Mesenchymal stem cell (in vitro differentiated cells and primary cell): ENCODE data around the gene ATXN7L1.

Experiments
- DNase-seq: peaks from one replicate; pipeline ENCODE4 v3.0.0-alpha.2; 2013
- H2AFZ ChIP-seq: one replicate; pipeline ENCODE4 v1.6.1; 2013; ENCODE audit warnings: low read depth, mild to moderate bottlenecking, control low read depth, inconsistent platforms, low read length, moderate library complexity
- H2AK5ac ChIP-seq: 2 replicates; pipeline ENCODE4 v1.6.1; 2013; ENCODE audit warnings: low read length, moderate library complexity, mild to moderate bottlenecking, inconsistent platforms; ENCODE audit not compliant: severe bottlenecking
- H2BK120ac ChIP-seq: one replicate; pipeline ENCODE4 v1.6.1; 2013; ENCODE audit warnings: low read depth, mild to moderate bottlenecking, inconsistent platforms, low read length, moderate library complexity
- H2BK12ac ChIP-seq, 2 experiments: one replicate each; pipeline ENCODE4 v1.6.1; 2013; ENCODE audit warnings: inconsistent platforms in 2 of 2, low read length in 2 of 2, mild to moderate bottlenecking in 2 of 2, moderate library complexity in 2 of 2, control low read depth in 1 of 2
- H2BK15ac ChIP-seq: one replicate; pipeline ENCODE4 v1.6.1; 2013; ENCODE audit warnings: mild to moderate bottlenecking, low read depth, inconsistent platforms; ENCODE audit not compliant: poor library complexity, severe bottlenecking
- H2BK5ac ChIP-seq: 2 replicates; pipeline ENCODE4 v1.6.1; 2013; ENCODE audit warnings: low read depth, mild to moderate bottlenecking, low read length, control low read depth, inconsistent platforms; ENCODE audit not compliant: poor library complexity, severe bottlenecking
- H3K14ac ChIP-seq, 2 experiments: one replicate each; pipeline ENCODE4 v1.6.1; 2013; ENCODE audit warnings: inconsistent platforms in 2 of 2, low read length in 2 of 2, control low read depth in 1 of 2, mild to moderate bottlenecking in 1 of 2, moderate library complexity in 1 of 2
- H3K18ac ChIP-seq, 2 experiments: one replicate each; pipeline ENCODE4 v1.6.1; 2013; ENCODE audit warnings: inconsistent platforms in 2 of 2, low read length in 2 of 2, control low read depth in 1 of 2, low read depth in 1 of 2, mild to moderate bottlenecking in 1 of 2
- H3K23ac ChIP-seq, 2 experiments: one replicate each; pipeline ENCODE4 v1.6.1; 2013; ENCODE audit warnings: inconsistent platforms in 2 of 2, low read length in 2 of 2, mild to moderate bottlenecking in 2 of 2, moderate library complexity in 2 of 2, control low read depth in 1 of 2
- H3K27ac ChIP-seq: 2 replicates; pipeline ENCODE4 v1.5.1; 2013; ENCODE audit warnings: mild to moderate bottlenecking, moderate library complexity, low read length, control low read depth, inconsistent platforms; ENCODE audit not compliant: poor library complexity, severe bottlenecking
- H3K27me3 ChIP-seq, 2 experiments: 2 replicates each; pipeline versions ENCODE4 v1.6.1 to v1.7.0; 2013; ENCODE audit warnings: low read length in 2 of 2, mild to moderate bottlenecking in 2 of 2, moderate library complexity in 2 of 2, control low read depth in 1 of 2, inconsistent platforms in 1 of 2; ENCODE audit not compliant: control insufficient read depth in 1 of 2, insufficient read depth in 1 of 2
- H3K36me3 ChIP-seq, 2 experiments: 2 replicates each; pipeline versions ENCODE4 v1.6.1 to v1.7.0; 2013; ENCODE audit warnings: low read length in 2 of 2, control low read depth in 1 of 2, inconsistent platforms in 1 of 2, low read depth in 1 of 2, mild to moderate bottlenecking in 1 of 2; ENCODE audit not compliant: insufficient read depth in 2 of 2, control insufficient read depth in 1 of 2
- H3K4ac ChIP-seq, 2 experiments: one replicate each; pipeline ENCODE4 v1.6.1; 2013; ENCODE audit warnings: inconsistent platforms in 2 of 2, low read length in 2 of 2, mild to moderate bottlenecking in 2 of 2, moderate library complexity in 2 of 2, control low read depth in 1 of 2, low read depth in 1 of 2
- H3K4me1 ChIP-seq: 2 replicates; pipeline ENCODE4 v1.6.1; 2013; ENCODE audit warnings: low read depth, low read length, control low read depth; ENCODE audit not compliant: control insufficient read depth, insufficient read depth
- H3K4me2 ChIP-seq: 2 replicates; pipeline ENCODE4 v1.6.1; 2013; ENCODE audit warnings: low read length, mild to moderate bottlenecking, inconsistent platforms; ENCODE audit not compliant: poor library complexity, severe bottlenecking
- H3K4me3 ChIP-seq, 2 experiments: 2 replicates each; pipeline versions ENCODE4 v1.5.1 to v1.7.0; 2013; ENCODE audit warnings: low read length in 2 of 2, mild to moderate bottlenecking in 2 of 2, control low read depth in 1 of 2, low read depth in 1 of 2; ENCODE audit not compliant: insufficient read depth in 1 of 2
- H3K79me1 ChIP-seq: replicated peaks from 2 replicates; pipeline ENCODE4 v1.6.1; 2013; ENCODE audit warnings: mild to moderate bottlenecking, control low read depth, low read length, inconsistent platforms; ENCODE audit not compliant: poor library complexity, severe bottlenecking
- H3K9ac ChIP-seq: 2 replicates; pipeline ENCODE4 v1.7.0; 2013; ENCODE audit warnings: mild to moderate bottlenecking, low read length, moderate library complexity
- H3K9me3 ChIP-seq: 2 replicates; pipeline ENCODE4 v1.7.0; 2013; ENCODE audit warnings: mild to moderate bottlenecking, low read length; ENCODE audit not compliant: control insufficient read depth
- H4K8ac ChIP-seq: one replicate; pipeline ENCODE4 v1.6.1; 2013; ENCODE audit warnings: inconsistent platforms, mild to moderate bottlenecking, low read length, moderate library complexity
- H4K91ac ChIP-seq: one replicate; pipeline ENCODE4 v1.6.1; 2013; ENCODE audit warnings: mild to moderate bottlenecking, low read length, inconsistent platforms
- WGBS: methylation state at CpG from one replicate; pipeline ENCODE4 v1.1.7; 2013; ENCODE audit warnings: mixed read lengths; 5-methylcytosine and 5-hydroxymethylcytosine counted together

The ATXN7L1 gene

GRCh38 chr7:105782391-105783042 lies 93.9 kb downstream of the ATXN7L1 start:
- H3K4ac ChIP-seq = no peak overlapping the region

GRCh38 chr7:105779856-105780780 lies 96.3 kb downstream of the ATXN7L1 start:
- no peak for DNase-seq
- 79% methylated on average over 4 of the region's 4 CpGs for WGBS
- H4K8ac ChIP-seq = no peak overlapping the region

More at GRCh38 chr7:105782391-105783042, 93.9 kb downstream of the ATXN7L1 start:
- Histone ChIP-seq H2BK15ac (no peak overlapping the region), H2AFZ (no peak overlapping the region), H2AK5ac (peak overlapping the region; percentile 5), H4K8ac (no peak overlapping the region), H3K4me3 (no peak overlapping the region), H3K23ac (no peak overlapping the region), H3K9ac (no peak overlapping the region), H3K18ac (peak overlapping the region in 1 of 2 experiments; percentile 58), H2BK120ac (no peak overlapping the region), H3K9me3 (no peaks in the 10 kb centered on the region), H4K91ac (no peak overlapping the region), H2BK12ac (peak overlapping the region in 1 of 2 experiments; percentile 7), H3K4me2 (no peak overlapping the region), H3K14ac (no peak overlapping the region), H2BK5ac (no peak overlapping the region), H3K79me1 (peaks cover 7% of the 10 kb centered on the region), H3K4me1 (peaks cover 5% of the 10 kb centered on the region), H3K36me3 (peaks cover 8 to 16% of the 10 kb centered on the region in 2 experiments), H3K27me3 (no peaks in the 10 kb centered on the region), H3K27ac (peak overlapping the region; percentile 27)
- DNase-seq = peak; percentile 93
- 52% methylated on average over 10 of the region's 10 CpGs for WGBS

GRCh38 chr7:105778956-105779355 lies 97.4 kb downstream of the ATXN7L1 start:
- H2BK120ac ChIP-seq = no peak overlapping the region
- H3K23ac ChIP-seq = no peak overlapping the region
- 94% methylated on average over 2 of the region's 3 CpGs for WGBS
- no peak overlapping the region for H2BK12ac ChIP-seq
- no peak overlapping the region for H2AK5ac ChIP-seq
- no peaks in the 10 kb centered on the region for H3K27me3 ChIP-seq
- no peak overlapping the region for H2AFZ ChIP-seq
- H4K8ac ChIP-seq = no peak overlapping the region
- no peak overlapping the region for H2BK15ac ChIP-seq
- no peak overlapping the region for H3K27ac ChIP-seq
- H3K9ac ChIP-seq = no peak overlapping the region
- no peaks in the 10 kb centered on the region for H3K36me3 ChIP-seq
- H3K9me3 ChIP-seq = no peaks in the 10 kb centered on the region
- H3K4me2 ChIP-seq = no peak overlapping the region
- no peak overlapping the region for H3K4me3 ChIP-seq
- H3K4ac ChIP-seq = no peak overlapping the region
- no peak overlapping the region for H2BK5ac ChIP-seq
- peaks cover 9% of the 10 kb centered on the region for H3K79me1 ChIP-seq
- peaks cover 18% of the 10 kb centered on the region for H3K4me1 ChIP-seq
- H3K18ac ChIP-seq = no peak overlapping the region
- no peak for DNase-seq
- no peak overlapping the region for H4K91ac ChIP-seq
- no peak overlapping the region for H3K14ac ChIP-seq

More at GRCh38 chr7:105779856-105780780, 96.3 kb downstream of the ATXN7L1 start:
- no peak overlapping the region for H3K14ac ChIP-seq
- peak overlapping the region in 1 of 2 experiments; percentile 43 for H2BK12ac ChIP-seq
- H3K4me1 ChIP-seq = peaks cover 18% of the 10 kb centered on the region
- H2AFZ ChIP-seq = no peak overlapping the region
- H3K36me3 ChIP-seq = peaks cover 3 to 6% of the 10 kb centered on the region in 2 experiments
- H3K9me3 ChIP-seq = no peaks in the 10 kb centered on the region
- H2BK120ac ChIP-seq = no peak overlapping the region
- peak overlapping the region; percentile 78 for H2AK5ac ChIP-seq
- H3K27ac ChIP-seq = no peak overlapping the region
- no peak overlapping the region for H3K18ac ChIP-seq
- H2BK5ac ChIP-seq = no peak overlapping the region
- no peaks in the 10 kb centered on the region for H3K27me3 ChIP-seq
- H4K91ac ChIP-seq = no peak overlapping the region
- H3K4me3 ChIP-seq = no peak overlapping the region
- no peak overlapping the region for H3K4me2 ChIP-seq
- H3K79me1 ChIP-seq = peaks cover 7% of the 10 kb centered on the region
- H3K4ac ChIP-seq = no peak overlapping the region
- no peak overlapping the region for H3K9ac ChIP-seq
- no peak overlapping the region for H2BK15ac ChIP-seq
- no peak overlapping the region for H3K23ac ChIP-seq
